Gastroesophageal sphincter (tissue), 4 donors: Measurements from ENCODE around the gene RBM19. TPM values are rescaled to one million over a fixed set of nuclear protein-coding genes. Genes with fewer than 3 reads are reported as not detected.

Experiments used
- ATAC-seq: fragments of 150-250 bp; one replicate; pipeline ENCODE4 v1.9.1; 2016; ENCODE audit warnings: mild to moderate bottlenecking, moderate library complexity
- H3K27ac ChIP-seq, 4 donors: fragments of 200-600 bp; sonication (generic) in 3 of 4; 1 replicate in 3 of 4; 2 replicates in 1 of 4; pipeline ENCODE4 v1.5.1; 2016 to 2019
- H3K27me3 ChIP-seq: fragments of 200-600 bp; sonication (generic); one replicate; pipeline ENCODE4 v1.5.1; 2019
- H3K36me3 ChIP-seq, 2 donors: fragments of 200-600 bp; sonication (generic); one replicate each; pipeline ENCODE4 v1.5.1; 2019; ENCODE audit warnings: control low read depth in 1 of 2
- H3K4me1 ChIP-seq, 3 donors: fragments of 200-600 bp; sonication (generic); 1 replicate in 2 of 3; 2 replicates in 1 of 3; pipeline ENCODE4 v1.5.1; 2016 to 2019; ENCODE audit warnings: control low read depth in 2 of 3
- H3K4me3 ChIP-seq, 2 donors: fragments of 200-600 bp; sonication (generic); one replicate each; pipeline ENCODE4 v1.5.1; 2019; ENCODE audit warnings: mild to moderate bottlenecking in 1 of 2, moderate library complexity in 1 of 2
- H3K9me3 ChIP-seq, 3 donors: fragments of 200-600 bp; sonication (generic); one replicate each; pipeline ENCODE4 v1.5.1; 2017 to 2019; ENCODE audit warnings: control low read depth in 2 of 3
- CTCF ChIP-seq, 4 experiments: fragments of 200-600 bp in 2 of 4; fragments of 450-650 bp in 2 of 4; sonication (generic) in 1 of 4; IDR thresholded peaks; one replicate each; pipeline ENCODE4 v1.5.1; 2017 to 2019; ENCODE audit warnings: antibody characterized with exemption in 4 of 4, mild to moderate bottlenecking in 2 of 4, moderate library complexity in 2 of 4
- EP300 ChIP-seq: sonication (generic); formaldehyde crosslinking; IDR thresholded peaks from one replicate; pipeline ENCODE4 v1.6.1; 2017; ENCODE audit warnings: antibody characterized with exemption, mild to moderate bottlenecking
- POLR2A ChIP-seq, 2 donors: fragments of 450-650 bp; IDR thresholded peaks; one replicate each; pipeline ENCODE4 v1.6.1; 2017; ENCODE audit warnings: antibody characterized with exemption in 2 of 2, mild to moderate bottlenecking in 2 of 2, moderate library complexity in 1 of 2
- POLR2AphosphoS5 ChIP-seq: sonication (generic); formaldehyde crosslinking; IDR thresholded peaks from one replicate; pipeline ENCODE4 v1.6.1; 2017; ENCODE audit warnings: antibody characterized with exemption
- WGBS, 2 donors: methylation state at CpG; one replicate each; pipeline ENCODE4 v1.1.5; 2018; ENCODE audit warnings: low coverage in 1 of 2; 5-methylcytosine and 5-hydroxymethylcytosine counted together
- total RNA-seq, 4 donors: library from RNA; depleted of rRNA; stranded (reverse); fragments of >200 nt; gene quantifications; one replicate each; pipeline ENCODE4 v1.1.0, GENCODE V29; 2016

The RBM19 gene
- total RNA-seq, 4 donors from 2014 or later: 24.5 to 45.3 (median 33.9) TPM

DNA sequence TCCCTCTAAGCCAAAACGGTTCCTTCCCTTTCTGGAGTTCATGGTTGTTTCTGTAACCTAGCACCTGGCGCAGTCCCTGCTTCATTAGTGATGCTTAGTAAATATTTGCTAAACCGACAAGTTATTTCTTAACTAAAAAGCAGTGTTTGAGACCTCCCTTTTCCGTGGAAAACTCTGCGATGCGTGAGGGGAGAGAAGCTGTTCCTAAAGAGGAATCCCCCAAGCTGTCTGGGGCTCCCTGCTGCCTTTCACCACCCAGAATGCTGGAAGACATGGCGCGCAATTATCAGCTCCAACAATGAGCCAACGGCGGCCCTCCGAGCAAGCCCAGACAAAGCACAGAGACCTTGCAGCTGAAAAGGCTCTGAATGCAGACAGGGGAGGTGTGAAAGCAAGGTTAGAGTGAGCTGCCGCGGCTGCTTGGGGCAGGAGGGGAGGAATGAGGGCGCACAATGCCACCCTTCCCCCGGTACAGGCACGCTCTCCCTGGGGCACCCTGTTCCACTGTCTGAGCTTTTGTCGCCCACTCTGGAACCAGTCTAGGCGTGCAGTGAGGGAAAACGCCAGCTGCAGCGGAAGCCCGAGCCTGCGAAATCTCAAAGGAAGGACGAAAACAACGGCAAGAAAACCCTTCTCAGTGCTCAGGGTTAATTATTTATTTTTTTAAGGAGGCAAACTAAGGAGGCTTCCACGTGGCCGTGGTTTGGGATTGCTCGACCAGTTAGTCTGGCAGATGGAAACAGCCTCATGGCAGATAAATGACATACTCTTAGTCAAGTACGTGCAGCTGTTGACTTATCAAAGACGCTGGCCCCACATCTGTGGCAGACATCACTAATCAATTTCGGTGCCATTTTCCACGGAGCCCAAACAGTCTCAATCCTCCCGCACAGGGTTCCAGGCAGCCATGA, 66.3 kb downstream of the RBM19 start:
- no peak overlapping the region for H3K4me3 ChIP-seq
- H3K9me3 ChIP-seq: no peaks in the 10 kb centered on the region
- no peaks in the 10 kb centered on the region for H3K27me3 ChIP-seq
- WGBS, 2 donors: 81 to 82% methylated on average over 13 to 25 of the region's 32 CpGs
- H3K4me1 ChIP-seq: no peaks in the 10 kb centered on the region
- H3K36me3 ChIP-seq: peaks cover 0 to 53% of the 10 kb centered on the region in 2 donors
- H3K27ac ChIP-seq: no peak overlapping the region
- ATAC-seq: no peak
- TF ChIP-seq POLR2AphosphoS5 (no peak), CTCF (IDR thresholded peaks at IDR 0.05) (no peak), POLR2A (IDR thresholded peaks at IDR 0.05) (no peak), EP300 (no peak)

DNA sequence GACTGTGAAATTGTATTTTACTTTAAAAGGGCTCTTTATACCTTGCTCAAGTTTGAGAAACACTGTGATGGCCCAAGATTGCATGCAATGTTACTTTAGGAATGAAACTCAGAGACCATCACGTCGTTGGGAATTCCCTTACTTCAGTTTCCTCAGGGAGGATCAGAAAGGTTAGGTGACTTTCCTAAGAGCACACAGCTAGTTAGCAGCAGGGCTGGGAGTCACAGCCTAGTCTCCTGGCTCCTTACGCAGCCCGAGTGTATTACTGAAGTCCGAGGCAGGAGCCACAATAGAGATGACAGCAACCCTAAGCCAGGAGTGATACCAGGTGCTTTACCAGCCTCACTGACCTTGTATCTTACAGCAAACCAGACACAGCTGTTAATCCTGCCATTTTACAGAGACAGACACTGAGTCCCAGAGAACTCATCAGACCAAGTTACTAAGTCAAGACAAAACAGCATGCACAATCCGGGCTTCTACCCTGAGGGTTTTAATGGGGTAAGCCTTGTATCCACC, 67.0 kb downstream of the RBM19 start:
- H3K27me3 ChIP-seq: no peaks in the 10 kb centered on the region
- H3K27ac ChIP-seq: no peak overlapping the region
- WGBS, 2 donors: 71 to 94% methylated on average over 3 of the region's 6 CpGs
- ATAC-seq: no peak
- no peak overlapping the region for H3K4me3 ChIP-seq
- peaks cover 0 to 46% of the 10 kb centered on the region in 2 donors for H3K36me3 ChIP-seq
- no peaks in the 10 kb centered on the region for H3K4me1 ChIP-seq
- no peak for TF ChIP-seq EP300
- no peaks in the 10 kb centered on the region for H3K9me3 ChIP-seq

DNA sequence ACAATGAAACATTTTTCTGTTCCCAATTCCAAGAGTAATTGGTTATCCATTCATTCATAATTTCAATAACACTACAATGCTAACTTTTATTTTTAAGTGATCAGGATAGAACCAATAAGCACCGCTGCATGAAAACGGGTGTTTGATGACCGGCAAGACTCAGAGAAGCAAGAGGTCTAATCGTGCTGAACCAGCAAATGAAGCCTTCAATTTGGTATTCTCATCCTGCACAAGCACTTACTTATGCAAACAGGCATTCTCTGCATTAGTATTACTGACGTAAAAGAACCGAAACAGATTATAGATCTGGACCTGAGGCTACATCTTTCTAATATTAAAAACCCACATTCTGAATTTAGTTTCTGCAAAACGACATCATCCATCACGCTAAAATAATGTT, 67.7 kb downstream of the RBM19 start:
- WGBS, 2 donors: 85 to 92% methylated on average over 3 to 8 of the region's 8 CpGs
- no peak for ATAC-seq
- Histone ChIP-seq H3K27me3 (no peaks in the 10 kb centered on the region), H3K4me3 (no peak overlapping the region), H3K4me1 (no peaks in the 10 kb centered on the region), H3K9me3 (no peaks in the 10 kb centered on the region), H3K27ac (no peak overlapping the region), H3K36me3 (peaks cover 0 to 40% of the 10 kb centered on the region in 2 donors)
- TF ChIP-seq POLR2AphosphoS5: no peak
- no peak for TF ChIP-seq CTCF (IDR thresholded peaks at IDR 0.05)
- TF ChIP-seq POLR2A (IDR thresholded peaks at IDR 0.05): no peak
- TF ChIP-seq EP300: no peak

- H3K27ac ChIP-seq: no peak overlapping the region
- H3K9me3 ChIP-seq: no peaks in the 10 kb centered on the region
- 80 to 92% methylated on average over 1 to 5 of the region's 7 CpGs for WGBS, 2 donors
- TF ChIP-seq CTCF (IDR thresholded peaks at IDR 0.05) (no peak), POLR2AphosphoS5 (no peak), EP300 (no peak)
- no peak for ATAC-seq
- no peak overlapping the region for H3K4me3 ChIP-seq
- no peaks in the 10 kb centered on the region for H3K4me1 ChIP-seq
- peaks cover 0 to 30% of the 10 kb centered on the region in 2 donors for H3K36me3 ChIP-seq
- H3K27me3 ChIP-seq: no peaks in the 10 kb centered on the region
Observed at GRCh38 chr12:113897406-113897805, 68.7 kb downstream of the RBM19 start.

DNA sequence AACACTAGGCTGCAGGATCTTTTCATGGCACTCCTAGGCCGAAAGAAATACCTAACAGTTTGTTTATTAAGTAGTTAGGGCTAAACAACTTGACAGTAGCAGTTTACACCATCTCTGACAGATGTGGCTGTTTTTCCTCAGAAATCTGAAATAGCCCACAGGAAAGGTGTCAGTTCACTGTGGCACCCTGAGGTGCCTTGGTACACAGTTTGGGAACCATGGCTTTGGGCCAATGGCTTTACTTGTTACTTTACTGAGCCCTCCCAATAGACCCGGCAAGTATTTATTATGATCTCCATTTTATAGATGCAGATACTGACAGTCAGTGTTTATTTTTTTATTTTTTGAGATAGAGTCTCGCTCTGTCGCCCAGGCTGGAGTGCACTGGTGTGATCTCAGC, 69.3 kb downstream of the RBM19 start:
- Histone ChIP-seq H3K4me1 (no peaks in the 10 kb centered on the region), H3K4me3 (no peak overlapping the region), H3K27ac (no peak overlapping the region), H3K36me3 (peaks cover 0 to 36% of the 10 kb centered on the region in 2 donors), H3K27me3 (no peaks in the 10 kb centered on the region), H3K9me3 (no peaks in the 10 kb centered on the region)
- TF ChIP-seq POLR2A (IDR thresholded peaks at IDR 0.05): no peak
- TF ChIP-seq POLR2AphosphoS5: no peak
- no peak for TF ChIP-seq CTCF (IDR thresholded peaks at IDR 0.05)
- TF ChIP-seq EP300: no peak
- ATAC-seq: no peak
- 96 to 100% methylated on average over 2 to 4 of the region's 4 CpGs for WGBS, 2 donors
